GM21576 (cell line): ENCODE measurements around the gene NAB1.

ENCODE experiments used
- ATAC-seq: cut with Tn5 transposase; IDR thresholded peaks from one replicate; pipeline ENCODE4 v1.9.1; 2021; ENCODE audit warnings: mild to moderate bottlenecking, moderate library complexity; ENCODE audit not compliant: unreplicated experiment

The NAB1 gene

DNA sequence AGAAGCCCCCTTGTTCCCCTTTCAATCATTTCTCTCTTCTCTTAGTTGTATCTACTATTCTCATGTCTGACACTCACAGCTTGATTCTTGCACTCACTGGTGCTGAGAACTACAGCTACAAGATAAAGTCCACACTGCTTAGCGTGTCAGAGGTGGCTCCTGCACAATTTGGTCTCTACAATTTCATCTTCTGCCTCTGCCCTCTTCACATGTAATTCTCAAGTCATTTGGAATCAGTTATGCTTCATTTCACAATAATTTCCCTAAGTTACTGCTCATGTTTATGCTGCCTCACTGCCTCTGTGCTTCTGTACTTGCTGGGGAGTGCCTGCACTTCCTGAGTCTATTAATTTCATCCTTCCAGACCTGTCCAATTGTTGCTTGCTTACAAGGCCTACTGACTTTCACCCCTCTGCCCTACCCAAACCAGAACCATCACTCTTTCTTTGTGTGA is 11.6 kb upstream of the NAB1 start:
- no peak for ATAC-seq

- no peak for ATAC-seq
Observed at GRCh38 chr2:190637903-190638618, 10.8 kb upstream of the NAB1 start.

GRCh38 chr2:190640117-190640516 is 8.8 kb upstream of the NAB1 start:
- no peak for ATAC-seq

DNA sequence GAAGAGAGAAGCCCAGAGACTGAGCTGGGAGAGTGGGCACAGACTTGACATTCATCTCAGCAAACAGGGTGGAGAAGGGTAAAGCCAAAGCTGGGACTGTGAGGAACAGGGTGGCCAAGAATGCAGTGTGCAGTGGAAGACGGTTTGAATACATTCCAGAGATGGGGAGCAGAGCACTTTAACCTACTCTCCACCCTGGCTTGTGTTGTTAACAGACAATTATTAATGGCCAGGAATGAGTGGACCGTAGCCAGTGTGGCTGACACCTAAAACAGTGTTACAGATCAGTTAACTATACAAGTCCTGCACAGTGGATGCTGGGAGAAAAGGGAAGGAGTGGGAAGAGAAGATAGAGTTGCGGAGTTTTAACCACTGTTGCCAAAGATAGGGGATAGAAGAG is 7.4 kb upstream of the NAB1 start:
- ATAC-seq = no peak

- no peak for ATAC-seq
Observed at GRCh38 chr2:190646780-190647522, 1.9 kb upstream of the NAB1 start.

DNA sequence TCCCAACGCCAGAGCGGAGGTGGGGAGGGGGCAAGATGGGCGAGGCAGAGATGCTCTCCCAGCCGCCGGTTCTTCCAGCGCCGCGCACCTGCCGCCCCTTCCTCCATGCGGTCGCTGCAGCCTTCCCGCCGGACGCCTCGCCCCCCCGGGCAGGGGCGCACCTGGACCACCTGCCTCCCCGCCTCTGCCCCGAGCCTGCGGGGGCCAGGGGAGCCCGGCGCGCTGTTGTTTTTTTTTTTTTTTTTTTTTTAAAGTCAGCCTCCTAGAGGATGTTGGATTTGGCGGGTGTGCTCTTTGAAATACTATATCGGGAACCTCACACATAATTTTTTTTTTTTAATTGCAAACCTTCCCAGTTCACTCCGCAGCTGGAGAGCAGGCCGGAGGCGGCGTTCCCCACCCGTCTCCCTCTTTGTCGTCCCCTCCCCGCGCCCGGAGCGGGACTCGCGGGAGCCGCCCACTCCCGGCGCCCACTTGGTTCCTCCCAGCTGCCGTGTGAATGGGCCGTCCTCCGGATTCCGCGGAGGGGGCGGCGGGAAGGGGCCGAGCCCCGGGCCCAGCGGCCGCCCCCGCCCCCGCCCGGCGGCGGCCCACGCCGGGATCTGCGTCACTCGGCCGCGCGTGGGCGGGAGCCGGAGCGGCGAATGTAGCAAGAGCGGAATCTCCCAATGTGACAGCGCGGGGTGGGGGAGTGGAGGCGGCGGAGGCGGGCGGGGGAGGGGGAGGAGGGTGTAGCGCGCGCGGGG is 421 bp upstream of the NAB1 start:
- peak; percentile 62 for ATAC-seq

DNA sequence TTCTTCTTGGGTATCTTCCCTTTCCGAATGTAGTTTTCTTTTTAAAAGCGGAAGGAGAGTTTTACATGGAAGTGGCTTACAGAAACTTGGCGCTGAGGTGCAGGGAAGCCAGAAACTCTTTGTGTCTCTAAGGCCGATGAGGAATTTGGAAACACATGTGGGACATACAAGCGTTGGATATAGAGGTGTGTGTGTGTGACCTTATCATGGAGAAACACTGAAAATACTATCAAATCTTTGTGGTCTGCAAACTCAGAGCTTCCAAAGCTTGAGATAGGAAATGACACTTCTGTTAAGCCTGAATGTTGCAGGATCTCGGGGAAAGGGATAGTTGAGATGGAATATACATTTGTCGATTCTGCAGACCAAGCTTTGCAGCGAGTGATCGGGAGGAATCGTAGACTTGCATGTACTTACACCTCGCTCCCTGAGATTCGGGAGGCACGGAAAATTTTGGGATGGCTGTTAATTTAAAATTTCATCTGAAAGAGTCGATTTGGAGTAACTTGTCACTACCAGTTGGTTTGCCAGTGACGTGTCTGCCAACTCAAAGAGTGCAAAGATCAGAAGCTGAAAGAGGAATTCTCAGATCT is 1.0 kb downstream of the NAB1 start:
- no peak for ATAC-seq

DNA sequence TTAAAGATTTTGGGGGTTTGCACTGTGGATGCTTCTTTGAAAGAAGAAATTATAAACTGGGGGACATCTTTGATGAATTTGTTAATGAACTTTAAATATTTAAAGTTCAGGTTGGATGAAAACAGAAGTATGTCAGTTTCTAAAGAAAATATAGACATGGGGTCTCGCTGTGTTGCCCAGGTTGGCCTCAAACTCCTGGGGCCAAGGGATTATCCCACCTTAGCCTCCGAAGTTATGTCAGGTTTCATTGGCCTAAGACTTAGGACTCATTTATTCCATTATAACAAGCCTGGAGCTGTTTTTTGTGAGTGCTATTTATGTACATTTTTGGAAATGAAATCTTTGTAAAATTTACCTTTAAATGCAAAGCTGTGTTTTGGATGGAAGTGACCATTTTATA is 2.5 kb downstream of the NAB1 start:
- ATAC-seq = no peak

GRCh38 chr2:190653231-190653630 is 4.3 kb downstream of the NAB1 start:
- ATAC-seq = no peak

- ATAC-seq = no peak
Observed at GRCh38 chr2:190653931-190654330, 5.0 kb downstream of the NAB1 start.

DNA sequence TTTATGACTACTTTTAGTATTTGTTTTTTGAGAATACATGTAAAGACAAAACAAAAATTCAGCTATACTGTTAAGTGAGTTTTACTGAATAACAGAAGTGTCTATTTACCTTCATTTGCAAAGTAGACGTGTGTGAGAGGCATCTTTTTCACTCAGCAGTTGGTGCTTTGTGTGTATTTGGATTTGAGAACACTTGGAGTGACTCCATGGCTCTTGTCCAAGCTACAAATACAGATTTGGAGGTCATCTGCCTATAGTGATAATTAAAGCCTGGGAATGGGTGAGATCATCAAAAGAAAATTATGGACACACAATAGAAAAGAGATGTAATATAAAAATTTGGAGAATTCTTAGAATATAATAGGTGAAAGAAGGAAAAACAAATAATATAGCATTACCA is 6.2 kb downstream of the NAB1 start:
- ATAC-seq = no peak

DNA sequence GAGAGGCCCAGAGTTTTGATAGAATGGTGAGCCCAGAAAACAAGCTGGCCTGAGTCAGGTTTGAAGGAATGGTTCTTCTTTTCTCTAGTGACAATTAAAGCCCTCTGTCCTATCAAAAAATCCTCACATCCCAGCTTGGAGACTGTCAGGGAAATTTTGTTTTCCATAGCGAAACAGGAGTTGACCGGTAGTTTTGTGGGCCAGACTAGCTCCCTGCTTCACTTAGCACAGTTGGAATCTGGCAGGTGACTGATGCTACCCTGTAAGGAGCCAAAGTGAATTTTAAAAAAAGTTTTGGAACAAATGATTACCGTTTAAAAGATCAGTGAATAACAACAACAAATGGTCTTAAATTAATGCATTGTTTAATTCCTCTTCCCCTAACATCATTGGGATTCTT is 6.7 kb downstream of the NAB1 start:
- ATAC-seq = no peak

- ATAC-seq = no peak
Observed at GRCh38 chr2:190656301-190656700, 7.4 kb downstream of the NAB1 start.

DNA sequence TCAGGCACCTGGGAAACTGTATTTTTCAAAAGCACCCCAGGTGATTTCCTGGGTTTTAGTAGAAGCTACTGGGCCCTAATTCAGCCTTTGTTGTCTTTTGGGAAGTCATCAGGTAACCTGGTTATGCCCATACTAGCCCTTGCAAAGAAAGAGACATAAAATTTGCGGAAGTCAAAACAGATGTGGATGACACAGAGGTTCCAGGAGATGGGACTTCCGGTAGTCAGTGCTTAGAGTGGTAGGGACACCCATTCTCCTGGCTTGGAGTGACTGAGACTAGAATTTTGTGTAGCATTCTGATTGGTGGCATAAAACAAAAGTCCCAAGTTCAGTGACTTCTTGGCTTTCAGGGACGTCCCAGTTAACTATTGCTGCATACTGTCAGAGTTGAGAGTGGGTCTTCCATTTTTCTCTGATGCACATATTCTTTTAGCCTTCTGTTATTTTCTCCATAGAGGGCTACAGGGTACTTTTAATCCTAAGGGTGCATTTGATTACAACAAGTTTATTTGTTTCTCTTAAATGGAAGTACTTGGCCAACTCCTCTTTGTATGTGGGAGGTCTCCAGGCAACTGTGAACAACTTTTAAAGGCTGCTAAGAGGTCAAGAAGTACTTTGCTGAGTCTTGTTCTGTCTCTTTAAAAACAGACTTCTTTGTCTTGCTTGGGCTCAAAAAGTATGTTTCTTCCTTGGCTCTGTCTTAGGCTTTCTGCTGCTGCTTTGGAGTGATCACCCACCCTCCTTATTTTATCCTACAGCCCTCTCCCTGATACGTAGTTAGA is 8.8 kb downstream of the NAB1 start:
- ATAC-seq = no peak

GRCh38 chr2:190659553-190659952 is 10.7 kb downstream of the NAB1 start:
- ATAC-seq = no peak

DNA sequence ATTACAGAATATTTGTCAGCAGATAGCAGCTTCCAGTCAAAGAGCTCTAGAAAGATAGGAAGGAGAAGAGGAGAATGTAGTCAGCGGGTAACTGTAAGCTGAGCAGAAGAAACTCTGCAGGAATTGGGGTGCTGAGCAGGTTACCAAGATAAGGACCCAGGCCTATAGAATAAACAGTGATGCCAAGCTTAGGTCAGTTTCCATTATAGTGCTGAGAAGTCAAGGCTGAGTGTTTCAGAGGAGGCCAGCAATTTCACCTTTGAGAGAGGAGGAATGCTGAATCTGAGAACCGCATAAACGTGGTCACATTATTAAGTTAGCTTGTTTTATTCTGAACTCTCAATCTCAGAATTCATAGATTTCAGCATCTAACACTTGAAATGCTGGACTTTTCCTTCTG is 13.9 kb downstream of the NAB1 start:
- no peak for ATAC-seq

- ATAC-seq = no peak
Observed at GRCh38 chr2:190663348-190663747, 14.5 kb downstream of the NAB1 start.

DNA sequence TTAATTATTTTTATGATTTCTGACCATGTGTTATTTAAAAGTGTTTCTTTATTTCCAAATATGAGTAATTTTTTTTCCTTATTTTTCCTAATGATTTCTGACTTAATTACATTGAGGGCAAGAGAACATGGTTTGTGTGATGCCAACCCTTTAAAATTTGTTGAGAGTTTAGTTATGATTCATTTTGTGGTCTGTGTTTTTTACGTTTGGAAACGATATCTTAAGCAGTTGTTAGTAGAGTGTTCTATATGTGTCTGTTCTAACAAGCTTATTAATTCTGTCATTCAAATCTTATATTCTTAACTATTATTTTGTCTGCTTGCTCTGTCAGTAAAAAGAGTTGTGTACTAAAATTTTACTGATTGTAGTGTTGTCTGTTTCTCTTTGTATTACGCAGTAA is 15.0 kb downstream of the NAB1 start:
- no peak for ATAC-seq

GRCh38 chr2:190664240-190664639 is 15.4 kb downstream of the NAB1 start:
- no peak for ATAC-seq

- no peak for ATAC-seq
Observed at GRCh38 chr2:190666895-190667294, 18.0 kb downstream of the NAB1 start.

GRCh38 chr2:190668892-190669291 is 20.0 kb downstream of the NAB1 start:
- no peak for ATAC-seq
